Measurements from ENCODE around the gene SLC12A2. TPM values are rescaled to one million over a fixed set of nuclear protein-coding genes. Genes with fewer than 3 reads are reported as not detected.

Gene SLC12A2
- polyA plus RNA-seq, 1 donor from 2014 or later = 4.2 TPM

- H3K27me3 Mint-ChIP-seq = peaks cover 2% of the 10 kb centered on the region
- H3K4me1 Mint-ChIP-seq = peaks cover 0 to 2% (median 0%) of the 10 kb centered on the region in 3 donors
- H3K27ac Mint-ChIP-seq = no peak overlapping the region
- H3K9me3 Mint-ChIP-seq = no peaks in the 10 kb centered on the region
- H3K36me3 Mint-ChIP-seq = no peaks in the 10 kb centered on the region
- H3K4me3 Mint-ChIP-seq = no peak overlapping the region
Observed at GRCh38 chr5:128212191-128212806, 128.7 kb downstream of the SLC12A2 start.

- peaks cover 0 to 2% (median 0%) of the 10 kb centered on the region in 3 donors for H3K4me1 Mint-ChIP-seq
- H3K4me3 Mint-ChIP-seq = no peak overlapping the region
- H3K27me3 Mint-ChIP-seq = peaks cover 2% of the 10 kb centered on the region
- no peak overlapping the region for H3K27ac Mint-ChIP-seq
- H3K36me3 Mint-ChIP-seq = no peaks in the 10 kb centered on the region
- no peaks in the 10 kb centered on the region for H3K9me3 Mint-ChIP-seq
Observed at GRCh38 chr5:128213340-128213739, 129.8 kb downstream of the SLC12A2 start.

- H3K36me3 Mint-ChIP-seq = no peaks in the 10 kb centered on the region
- no peaks in the 10 kb centered on the region for H3K9me3 Mint-ChIP-seq
- H3K4me1 Mint-ChIP-seq = peaks cover 0 to 2% (median 0%) of the 10 kb centered on the region in 3 donors
- H3K27ac Mint-ChIP-seq = no peak overlapping the region
- H3K4me3 Mint-ChIP-seq = no peak overlapping the region
- peaks cover 2% of the 10 kb centered on the region for H3K27me3 Mint-ChIP-seq
Observed at GRCh38 chr5:128213833-128214232, 130.3 kb downstream of the SLC12A2 start.

- Mint-ChIP-seq H3K9me3 (peaks cover 0 to 2% (median 0%) of the 10 kb centered on the region in 3 donors), H3K27ac (no peak overlapping the region), H3K36me3 (no peaks in the 10 kb centered on the region), H3K27me3 (peaks cover 2% of the 10 kb centered on the region), H3K4me3 (no peak overlapping the region), H3K4me1 (peaks cover 0 to 2% (median 0%) of the 10 kb centered on the region in 3 donors)
Observed at GRCh38 chr5:128216285-128216684, 132.7 kb downstream of the SLC12A2 start.

- Mint-ChIP-seq H3K36me3 (no peaks in the 10 kb centered on the region), H3K27me3 (peaks cover 2% of the 10 kb centered on the region), H3K4me3 (no peak overlapping the region), H3K27ac (no peak overlapping the region), H3K9me3 (peaks cover 0 to 2% (median 0%) of the 10 kb centered on the region in 3 donors), H3K4me1 (peaks cover 0 to 2% (median 0%) of the 10 kb centered on the region in 3 donors)
Observed at GRCh38 chr5:128216860-128217531, 133.4 kb downstream of the SLC12A2 start.

GRCh38 chr5:128220841-128221240 lies 137.3 kb downstream of the SLC12A2 start:
- Mint-ChIP-seq H3K9me3 (peaks cover 0 to 2% (median 2%) of the 10 kb centered on the region in 3 donors), H3K4me1 (no peaks in the 10 kb centered on the region), H3K27ac (no peak overlapping the region), H3K36me3 (no peaks in the 10 kb centered on the region), H3K27me3 (no peaks in the 10 kb centered on the region), H3K4me3 (no peak overlapping the region)

GRCh38 chr5:128224336-128224735 lies 140.8 kb downstream of the SLC12A2 start:
- Mint-ChIP-seq H3K27ac (no peak overlapping the region), H3K27me3 (no peaks in the 10 kb centered on the region), H3K4me3 (no peak overlapping the region), H3K36me3 (no peaks in the 10 kb centered on the region), H3K9me3 (peaks cover 0 to 2% (median 2%) of the 10 kb centered on the region in 3 donors), H3K4me1 (no peaks in the 10 kb centered on the region)

GRCh38 chr5:128225245-128226030 lies 141.9 kb downstream of the SLC12A2 start:
- H3K27ac Mint-ChIP-seq = no peak overlapping the region
- no peaks in the 10 kb centered on the region for H3K4me1 Mint-ChIP-seq
- no peaks in the 10 kb centered on the region for H3K36me3 Mint-ChIP-seq
- no peaks in the 10 kb centered on the region for H3K27me3 Mint-ChIP-seq
- H3K4me3 Mint-ChIP-seq = no peak overlapping the region
- H3K9me3 Mint-ChIP-seq = peaks cover 0 to 2% (median 2%) of the 10 kb centered on the region in 3 donors

- peaks cover 0 to 4% (median 0%) of the 10 kb centered on the region in 3 donors for H3K9me3 Mint-ChIP-seq
- no peak overlapping the region for H3K27ac Mint-ChIP-seq
- no peaks in the 10 kb centered on the region for H3K27me3 Mint-ChIP-seq
- no peaks in the 10 kb centered on the region for H3K4me1 Mint-ChIP-seq
- no peaks in the 10 kb centered on the region for H3K36me3 Mint-ChIP-seq
- no peak overlapping the region for H3K4me3 Mint-ChIP-seq
Observed at GRCh38 chr5:128228008-128228407, 144.4 kb downstream of the SLC12A2 start.

GRCh38 chr5:128228521-128228920 lies 145.0 kb downstream of the SLC12A2 start:
- Mint-ChIP-seq H3K4me1 (no peaks in the 10 kb centered on the region), H3K27me3 (no peaks in the 10 kb centered on the region), H3K27ac (no peak overlapping the region), H3K36me3 (no peaks in the 10 kb centered on the region), H3K9me3 (peaks cover 0 to 4% (median 0%) of the 10 kb centered on the region in 3 donors), H3K4me3 (no peak overlapping the region)

- H3K27me3 Mint-ChIP-seq = peaks cover 2% of the 10 kb centered on the region
- no peak overlapping the region for H3K27ac Mint-ChIP-seq
- no peaks in the 10 kb centered on the region for H3K4me1 Mint-ChIP-seq
- H3K36me3 Mint-ChIP-seq = no peaks in the 10 kb centered on the region
- H3K9me3 Mint-ChIP-seq = peaks cover 0 to 2% (median 0%) of the 10 kb centered on the region in 3 donors
- H3K4me3 Mint-ChIP-seq = no peak overlapping the region
Observed at GRCh38 chr5:128234928-128235641, 151.5 kb downstream of the SLC12A2 start.

- H3K27me3 Mint-ChIP-seq = peaks cover 2% of the 10 kb centered on the region
- no peaks in the 10 kb centered on the region for H3K36me3 Mint-ChIP-seq
- H3K4me1 Mint-ChIP-seq = no peaks in the 10 kb centered on the region
- peaks cover 0 to 2% (median 0%) of the 10 kb centered on the region in 3 donors for H3K9me3 Mint-ChIP-seq
- H3K27ac Mint-ChIP-seq = no peak overlapping the region
- H3K4me3 Mint-ChIP-seq = no peak overlapping the region
Observed at GRCh38 chr5:128236334-128236733, 152.8 kb downstream of the SLC12A2 start.

- Mint-ChIP-seq H3K36me3 (no peaks in the 10 kb centered on the region), H3K27me3 (peaks cover 2% of the 10 kb centered on the region), H3K27ac (no peak overlapping the region), H3K4me1 (no peaks in the 10 kb centered on the region), H3K9me3 (peaks cover 0 to 2% (median 0%) of the 10 kb centered on the region in 3 donors), H3K4me3 (no peak overlapping the region)
Observed at GRCh38 chr5:128237000-128237399, 153.4 kb downstream of the SLC12A2 start.

GRCh38 chr5:128237546-128237945 lies 154.0 kb downstream of the SLC12A2 start:
- Mint-ChIP-seq H3K9me3 (no peaks in the 10 kb centered on the region), H3K27me3 (peaks cover 2% of the 10 kb centered on the region), H3K4me1 (no peaks in the 10 kb centered on the region), H3K4me3 (no peak overlapping the region), H3K27ac (no peak overlapping the region), H3K36me3 (no peaks in the 10 kb centered on the region)

All from IgD-negative memory B cell (primary cell).